WERI-Rb-1 (cell line): ENCODE data around the gene EML1.
A peak's percentile ranks its signal among the peaks of the same experiment; 100 is the strongest.

Experiments used
- DNase-seq: peaks from one replicate; pipeline ENCODE4 v3.0.0-alpha.2; 2020
- H3K27ac ChIP-seq: fragments of 250-450 bp; sonication (Bioruptor Pico); 2 replicates; pipeline ENCODE4 v1.5.1; 2020; ENCODE audit warnings: mild to moderate bottlenecking, moderate library complexity
- H3K27me3 ChIP-seq: fragments of 250-450 bp; sonication (Bioruptor Pico); 2 replicates; pipeline ENCODE4 v1.5.1; 2021; ENCODE audit warnings: mild to moderate bottlenecking, low read depth, moderate library complexity; ENCODE audit not compliant: insufficient read depth, severe bottlenecking
- H3K36me3 ChIP-seq: fragments of 250-450 bp; sonication (Bioruptor Pico); 2 replicates; pipeline ENCODE4 v1.5.1; 2020; ENCODE audit warnings: mild to moderate bottlenecking, moderate library complexity
- H3K4me3 ChIP-seq: 2 replicates; pipeline ENCODE4 v1.5.1; 2011; ENCODE audit warnings: low read depth, mild to moderate bottlenecking, control low read depth, low read length
- H3K9me3 ChIP-seq: fragments of 250-450 bp; sonication (Bioruptor Pico); 2 replicates; pipeline ENCODE4 v1.5.1; 2021; ENCODE audit warnings: mild to moderate bottlenecking, moderate library complexity; ENCODE audit not compliant: severe bottlenecking
- TF ChIP-seq, protein P1 (sequence below): IDR thresholded peaks from 2 replicates; pipeline ENCODE4 v1.5.1; 2011; ENCODE audit warnings: low read depth, mild to moderate bottlenecking, control low read depth, inconsistent platforms, low read length

Gene EML1

DNA sequence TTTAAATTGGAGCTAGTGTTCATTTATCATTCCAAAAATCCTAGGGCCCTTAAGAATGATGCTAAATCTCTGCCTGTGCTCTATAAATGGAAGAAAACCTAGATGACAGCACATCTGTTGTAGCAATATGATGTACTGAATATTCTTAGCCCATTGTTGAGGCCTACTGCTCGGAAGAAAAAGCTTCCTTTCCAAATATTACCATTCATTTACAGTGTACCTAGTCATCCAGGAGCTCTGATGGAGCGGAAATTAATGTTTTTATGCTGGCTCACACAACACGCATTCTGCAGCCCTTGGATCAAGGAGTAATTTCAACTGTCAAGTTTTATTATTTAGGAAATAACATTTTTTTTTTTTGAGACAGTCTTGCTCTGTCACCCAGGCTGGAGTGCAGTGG is 77.4 kb downstream of the EML1 start:
- Histone ChIP-seq H3K27me3 (no peaks in the 10 kb centered on the region), H3K4me3 (no peak overlapping the region), H3K27ac (no peak overlapping the region), H3K36me3 (peaks cover 24% of the 10 kb centered on the region), H3K9me3 (no peaks in the 10 kb centered on the region)
- DNase-seq = no peak
- TF ChIP-seq, protein P1, sequence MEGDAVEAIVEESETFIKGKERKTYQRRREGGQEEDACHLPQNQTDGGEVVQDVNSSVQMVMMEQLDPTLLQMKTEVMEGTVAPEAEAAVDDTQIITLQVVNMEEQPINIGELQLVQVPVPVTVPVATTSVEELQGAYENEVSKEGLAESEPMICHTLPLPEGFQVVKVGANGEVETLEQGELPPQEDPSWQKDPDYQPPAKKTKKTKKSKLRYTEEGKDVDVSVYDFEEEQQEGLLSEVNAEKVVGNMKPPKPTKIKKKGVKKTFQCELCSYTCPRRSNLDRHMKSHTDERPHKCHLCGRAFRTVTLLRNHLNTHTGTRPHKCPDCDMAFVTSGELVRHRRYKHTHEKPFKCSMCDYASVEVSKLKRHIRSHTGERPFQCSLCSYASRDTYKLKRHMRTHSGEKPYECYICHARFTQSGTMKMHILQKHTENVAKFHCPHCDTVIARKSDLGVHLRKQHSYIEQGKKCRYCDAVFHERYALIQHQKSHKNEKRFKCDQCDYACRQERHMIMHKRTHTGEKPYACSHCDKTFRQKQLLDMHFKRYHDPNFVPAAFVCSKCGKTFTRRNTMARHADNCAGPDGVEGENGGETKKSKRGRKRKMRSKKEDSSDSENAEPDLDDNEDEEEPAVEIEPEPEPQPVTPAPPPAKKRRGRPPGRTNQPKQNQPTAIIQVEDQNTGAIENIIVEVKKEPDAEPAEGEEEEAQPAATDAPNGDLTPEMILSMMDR = no peak

DNA sequence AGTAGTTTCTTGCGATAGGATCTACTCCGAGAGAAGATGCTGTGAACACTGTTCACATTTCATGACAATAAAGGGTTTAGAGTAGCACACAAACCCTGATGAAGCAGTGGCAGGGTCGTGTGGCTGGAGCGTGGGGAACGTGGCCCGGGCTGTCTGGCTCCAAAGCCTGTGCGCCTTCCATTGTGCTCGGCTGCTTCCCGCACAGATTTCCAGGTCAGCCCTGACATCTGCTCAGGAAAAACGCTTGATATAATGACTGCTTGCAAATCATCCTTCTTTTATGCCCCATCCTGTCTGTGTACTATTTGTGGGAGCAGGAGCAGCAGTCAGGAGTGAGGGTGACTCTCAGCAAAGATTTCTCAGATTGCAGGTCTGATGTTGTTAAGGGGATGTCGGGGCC is 78.6 kb downstream of the EML1 start:
- no peaks in the 10 kb centered on the region for H3K9me3 ChIP-seq
- H3K36me3 ChIP-seq = peaks cover 14% of the 10 kb centered on the region
- H3K4me3 ChIP-seq = no peak overlapping the region
- peak overlapping the region; percentile 51 for H3K27ac ChIP-seq
- H3K27me3 ChIP-seq = no peaks in the 10 kb centered on the region
- TF ChIP-seq, protein P1 = no peak
- DNase-seq = no peak

DNA sequence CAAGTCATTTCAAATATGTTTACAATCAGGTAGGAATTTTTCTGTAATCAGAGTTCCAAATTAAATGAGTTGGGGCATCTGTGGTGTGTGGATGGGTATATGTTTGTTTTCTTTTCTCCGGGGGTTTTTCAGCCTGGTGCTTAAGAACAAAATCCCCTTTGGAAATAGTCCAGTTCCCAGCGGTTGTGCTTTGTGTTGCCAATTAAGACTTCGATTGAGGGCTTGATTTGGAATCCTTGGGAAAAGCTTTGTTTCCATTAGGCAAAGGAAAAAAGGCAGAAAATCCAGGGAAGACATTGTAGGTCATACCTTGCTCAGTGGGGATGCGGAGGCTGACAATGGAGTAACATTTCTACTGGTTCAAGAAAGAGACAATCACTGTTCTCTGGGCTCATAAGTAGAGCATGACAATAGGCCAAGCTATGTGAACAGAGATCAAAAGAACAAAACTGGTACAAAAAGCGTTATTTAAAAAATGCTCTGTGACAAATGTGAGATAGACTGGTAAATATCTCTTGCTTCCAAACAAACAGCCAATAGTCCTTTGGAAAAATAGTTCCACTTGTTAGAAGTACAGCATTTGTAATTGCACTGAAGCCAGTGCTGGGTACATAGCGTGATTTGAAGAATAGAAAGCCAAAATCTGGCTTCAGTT is 79.7 kb downstream of the EML1 start:
- Histone ChIP-seq H3K27ac (peak overlapping the region; percentile 51), H3K4me3 (no peak overlapping the region), H3K36me3 (peaks cover 5% of the 10 kb centered on the region; the same call in 1 of the 2 replicates), H3K9me3 (no peaks in the 10 kb centered on the region), H3K27me3 (no peaks in the 10 kb centered on the region)
- no peak for DNase-seq
- TF ChIP-seq, protein P1 = no peak

DNA sequence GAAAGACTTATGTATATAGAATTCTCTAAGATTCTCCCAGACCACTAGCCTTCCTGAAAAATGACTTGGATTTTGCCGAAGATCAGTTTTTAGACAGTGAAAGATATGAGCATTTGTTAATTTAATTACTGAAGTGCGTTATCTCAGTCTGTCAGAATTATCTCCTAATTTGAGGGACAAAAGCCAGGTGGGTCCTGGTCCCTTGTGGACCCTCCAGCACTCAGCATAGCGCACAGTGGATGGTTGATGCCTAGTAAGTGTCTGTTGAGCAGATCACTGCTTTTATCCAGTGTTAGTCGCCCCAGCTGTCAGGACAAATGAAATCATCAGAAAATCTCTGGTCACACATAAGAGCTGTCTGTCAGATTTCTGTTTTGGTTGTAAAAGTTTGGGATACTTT is 80.4 kb downstream of the EML1 start:
- Histone ChIP-seq H3K4me3 (no peak overlapping the region), H3K36me3 (peaks cover 5% of the 10 kb centered on the region; the same call in 1 of the 2 replicates), H3K27me3 (no peaks in the 10 kb centered on the region), H3K9me3 (no peaks in the 10 kb centered on the region), H3K27ac (peak overlapping the region; percentile 51)
- no peak for DNase-seq
- TF ChIP-seq, protein P1 = no peak

DNA sequence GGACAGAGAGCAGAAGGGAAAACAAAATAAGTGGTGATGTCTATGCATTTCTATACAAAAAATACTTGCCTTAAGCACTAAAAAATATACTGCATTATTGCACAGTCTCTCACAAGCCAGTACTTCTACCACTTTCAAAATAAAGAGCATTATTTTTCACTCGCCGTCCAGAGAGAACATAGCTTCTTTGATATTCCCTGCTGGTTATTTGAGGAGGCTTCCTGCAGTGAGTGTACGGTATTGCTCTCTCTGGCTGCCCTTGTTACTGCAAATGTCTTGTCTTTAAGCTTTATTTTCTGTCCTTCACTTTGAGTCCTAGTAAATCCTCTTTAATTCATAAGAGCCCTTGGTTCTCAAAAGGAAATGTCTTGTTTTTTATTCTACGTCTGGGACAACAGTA is 81.1 kb downstream of the EML1 start:
- H3K36me3 ChIP-seq = peaks cover 5% of the 10 kb centered on the region; the same call in 1 of the 2 replicates
- DNase-seq = no peak
- TF ChIP-seq, protein P1 = no peak
- H3K27me3 ChIP-seq = no peaks in the 10 kb centered on the region
- peak overlapping the region; percentile 51 for H3K27ac ChIP-seq
- no peak overlapping the region for H3K4me3 ChIP-seq
- no peaks in the 10 kb centered on the region for H3K9me3 ChIP-seq

DNA sequence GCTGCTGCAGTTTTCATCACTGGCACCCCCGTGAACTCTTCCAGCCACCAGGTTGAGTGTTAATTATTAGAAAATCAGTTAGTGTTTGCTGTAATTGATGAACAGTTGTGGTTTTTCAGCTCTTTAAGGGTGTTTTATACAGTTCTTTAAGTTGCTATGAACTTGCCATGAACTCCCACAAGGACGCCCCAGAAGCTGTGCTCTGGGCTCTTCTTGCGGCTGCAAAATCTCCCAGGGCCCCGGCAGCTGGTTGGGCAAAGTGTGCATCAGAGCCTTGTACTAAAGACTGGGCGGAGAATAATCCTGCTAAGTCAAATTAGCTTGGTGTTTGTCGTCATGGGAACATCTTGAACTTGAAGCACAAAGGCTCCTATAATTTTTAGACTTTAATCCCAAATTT is 82.2 kb downstream of the EML1 start:
- Histone ChIP-seq H3K9me3 (no peaks in the 10 kb centered on the region), H3K27me3 (no peaks in the 10 kb centered on the region), H3K36me3 (no peaks in the 10 kb centered on the region; the same call in 1 of the 2 replicates), H3K27ac (peak overlapping the region; percentile 51), H3K4me3 (no peak overlapping the region)
- TF ChIP-seq, protein P1 = no peak
- DNase-seq = peak; percentile 72
